ENCODE results near the gene SAMD3. TPM values are rescaled to one million over a fixed set of nuclear protein-coding genes. Genes with fewer than 3 reads are reported as not detected.
"Not testable (repeated sequence)": the region's sequence is repeated elsewhere in the genome, so short reads cannot be mapped to it uniquely, and the experiment has no call there.

The SAMD3 gene
- total RNA-seq, 2 donors from 2014 or later: 41.3 to 44.8 TPM

GRCh38 chr6:130198483-130199035, 24.2 kb downstream of the SAMD3 start:
- peaks cover 64% of the 10 kb centered on the region for H3K9me3 Mint-ChIP-seq
- Histone ChIP-seq H3K4me1 (ENCODE audit: control insufficient read depth, insufficient read depth, low read length) (peaks cover 8% of the 10 kb centered on the region), H3K9me3 (ENCODE audit: control insufficient read depth, low read length) (no peaks in the 10 kb centered on the region), H3K9ac (ENCODE audit: extremely low read depth, low read length, poor library complexity, severe bottlenecking) (no peak overlapping the region), H3K27me3 (ENCODE audit: control insufficient read depth, insufficient read depth, low read length, poor library complexity, severe bottlenecking) (no peaks in the 10 kb centered on the region), H3K4me3 (ENCODE audit: low read length) (no peak overlapping the region), H3K27ac (ENCODE audit: low read depth, low read length) (no peak overlapping the region), H3K36me3 (ENCODE audit: control insufficient read depth, insufficient read depth, low read length) (peaks cover 3% of the 10 kb centered on the region)
- no peak for TF ChIP-seq CTCF (conservative IDR thresholded peaks at IDR 0.05)
- no peak for DNase-seq
- H3K4me1 Mint-ChIP-seq: peaks cover 39% of the 10 kb centered on the region
- no peak overlapping the region for H3K27ac Mint-ChIP-seq
- H3K36me3 Mint-ChIP-seq (ENCODE audit: low read depth): peaks cover 81% of the 10 kb centered on the region
- H3K4me3 Mint-ChIP-seq: no peak overlapping the region
- H3K27me3 Mint-ChIP-seq (ENCODE audit: insufficient read depth): no peaks in the 10 kb centered on the region
- WGBS, 2 experiments (ENCODE audit: insufficient coverage in 1 of 2, insufficient read length in 1 of 2): 91 to 100% methylated on average over 2 of the region's 2 CpGs

GRCh38 chr6:130197816-130198482, 24.8 kb downstream of the SAMD3 start:
- Mint-ChIP-seq H3K9me3 (peaks cover 71% of the 10 kb centered on the region), H3K36me3 (ENCODE audit: low read depth) (peaks cover 86% of the 10 kb centered on the region), H3K27ac (peak overlapping the region; percentile 81), H3K4me1 (peaks cover 33% of the 10 kb centered on the region)
- H3K27ac ChIP-seq (ENCODE audit: low read depth, low read length); H3K9ac ChIP-seq (ENCODE audit: extremely low read depth, low read length, poor library complexity, severe bottlenecking); H3K9me3 ChIP-seq (ENCODE audit: control insufficient read depth, low read length); H3K27me3 ChIP-seq (ENCODE audit: control insufficient read depth, insufficient read depth, low read length, poor library complexity, severe bottlenecking); H3K4me3 ChIP-seq (ENCODE audit: low read length); H3K36me3 ChIP-seq (ENCODE audit: control insufficient read depth, insufficient read depth, low read length); H3K4me1 ChIP-seq (ENCODE audit: control insufficient read depth, insufficient read depth, low read length); H3K27me3 Mint-ChIP-seq (ENCODE audit: insufficient read depth); H3K4me3 Mint-ChIP-seq: not testable (repeated sequence)
- DNase-seq: peak; percentile 64
- WGBS, 2 experiments (ENCODE audit: insufficient coverage in 1 of 2, insufficient read length in 1 of 2): 81 to 83% methylated on average over 4 to 9 of the region's 9 CpGs

GRCh38 chr6:130194434-130194833, 28.3 kb downstream of the SAMD3 start:
- H3K9me3 ChIP-seq (ENCODE audit: control insufficient read depth, low read length): peaks cover 30% of the 10 kb centered on the region
- not testable (repeated sequence) for H3K27ac Mint-ChIP-seq; H3K27me3 ChIP-seq (ENCODE audit: control insufficient read depth, insufficient read depth, low read length, poor library complexity, severe bottlenecking); H3K4me1 ChIP-seq (ENCODE audit: control insufficient read depth, insufficient read depth, low read length); DNase-seq; H3K27ac ChIP-seq (ENCODE audit: low read depth, low read length); H3K27me3 Mint-ChIP-seq (ENCODE audit: insufficient read depth); H3K4me3 Mint-ChIP-seq; H3K9ac ChIP-seq (ENCODE audit: extremely low read depth, low read length, poor library complexity, severe bottlenecking); H3K36me3 ChIP-seq (ENCODE audit: control insufficient read depth, insufficient read depth, low read length); H3K4me3 ChIP-seq (ENCODE audit: low read length)
- Mint-ChIP-seq H3K4me1 (peaks cover 12% of the 10 kb centered on the region), H3K9me3 (peaks cover 92% of the 10 kb centered on the region), H3K36me3 (ENCODE audit: low read depth) (peaks cover 95% of the 10 kb centered on the region)
- 98% methylated on average over 4 of the region's 4 CpGs; no CpG with 5 or more reads in 1 of the 2 experiments for WGBS, 2 experiments (ENCODE audit: insufficient coverage in 1 of 2, insufficient read length in 1 of 2)

Measured in endodermal cell (in vitro differentiated cells).